22Rv1 (cell line): ENCODE results near the gene NCS1.
A peak's percentile ranks its signal among the peaks of the same experiment; 100 is the strongest.

Source experiments
- CTCF ChIP-seq: fragments of 450-650 bp; IDR thresholded peaks from 2 replicates; pipeline ENCODE4 v1.5.1; 2017; ENCODE audit warnings: mild to moderate bottlenecking
- ZFX ChIP-seq: fragments of 450-650 bp; IDR thresholded peaks from 2 replicates; pipeline ENCODE4 v1.6.1; 2017; ENCODE audit warnings: antibody characterized with exemption, borderline replicate concordance

DNA sequence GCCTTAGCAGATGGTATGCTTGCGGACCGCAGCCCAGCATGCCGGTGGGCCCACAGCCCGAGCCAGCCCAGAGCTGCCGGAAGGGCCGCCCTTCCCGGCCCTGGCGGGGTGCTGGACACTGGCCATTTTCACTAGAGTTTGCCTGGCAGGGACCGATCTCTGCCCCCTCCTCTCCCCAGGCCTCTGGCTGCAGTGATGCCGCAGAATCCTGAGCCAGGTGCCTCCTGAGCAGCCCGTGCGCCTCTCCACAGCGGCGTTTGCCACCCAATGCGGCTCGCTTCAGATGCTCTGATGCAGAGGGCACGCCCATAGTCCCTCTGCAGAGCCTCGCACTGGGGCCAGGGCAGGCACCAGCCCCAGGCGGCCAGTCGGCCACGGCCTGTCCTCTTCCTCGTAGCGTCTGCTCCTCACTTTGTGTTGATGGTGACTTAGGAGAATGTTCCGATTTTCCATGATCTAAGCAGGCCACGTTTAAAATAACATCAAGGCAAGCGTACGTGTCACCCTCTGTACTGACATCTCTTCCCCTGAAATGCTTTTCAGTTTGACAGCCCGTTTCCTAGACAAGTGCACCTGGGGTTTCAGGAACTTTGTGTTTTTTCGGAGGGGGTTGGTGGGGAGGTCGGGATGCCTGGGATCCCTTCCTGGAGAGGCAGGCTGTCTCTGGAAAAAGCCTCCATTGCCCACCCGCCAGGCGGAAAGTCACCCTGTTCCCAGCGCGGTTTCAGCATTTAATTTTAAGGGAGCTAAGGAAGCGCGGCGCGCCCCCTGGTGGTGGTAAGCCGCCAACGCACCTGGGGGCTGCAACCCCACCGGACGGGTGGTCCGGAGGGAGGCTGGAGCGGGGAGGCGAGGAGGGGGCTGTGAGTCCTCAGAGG is 63.6 kb downstream of the NCS1 start:
- peak; percentile 97 for TF ChIP-seq CTCF
- no peak for TF ChIP-seq ZFX
